AG09309 (cell line): ENCODE data around the gene DIAPH3.

ENCODE experiments used
- DNase-seq: peaks from one replicate; pipeline ENCODE4 v3.0.0-alpha.2; 2010; ENCODE audit warnings: low read depth
- H3K4me3 ChIP-seq: 2 replicates; pipeline ENCODE4 v1.5.1; 2011; ENCODE audit warnings: mild to moderate bottlenecking, low read depth, low read length, moderate library complexity; ENCODE audit not compliant: control insufficient read depth
- TF ChIP-seq, protein P1 (sequence below): IDR thresholded peaks from 2 replicates; pipeline ENCODE4 v1.5.1; 2011; ENCODE audit warnings: mild to moderate bottlenecking, low read depth, low read length, inconsistent platforms; ENCODE audit not compliant: insufficient read depth, control insufficient read depth; ENCODE audit errors: missing control alignments

The DIAPH3 gene

DNA sequence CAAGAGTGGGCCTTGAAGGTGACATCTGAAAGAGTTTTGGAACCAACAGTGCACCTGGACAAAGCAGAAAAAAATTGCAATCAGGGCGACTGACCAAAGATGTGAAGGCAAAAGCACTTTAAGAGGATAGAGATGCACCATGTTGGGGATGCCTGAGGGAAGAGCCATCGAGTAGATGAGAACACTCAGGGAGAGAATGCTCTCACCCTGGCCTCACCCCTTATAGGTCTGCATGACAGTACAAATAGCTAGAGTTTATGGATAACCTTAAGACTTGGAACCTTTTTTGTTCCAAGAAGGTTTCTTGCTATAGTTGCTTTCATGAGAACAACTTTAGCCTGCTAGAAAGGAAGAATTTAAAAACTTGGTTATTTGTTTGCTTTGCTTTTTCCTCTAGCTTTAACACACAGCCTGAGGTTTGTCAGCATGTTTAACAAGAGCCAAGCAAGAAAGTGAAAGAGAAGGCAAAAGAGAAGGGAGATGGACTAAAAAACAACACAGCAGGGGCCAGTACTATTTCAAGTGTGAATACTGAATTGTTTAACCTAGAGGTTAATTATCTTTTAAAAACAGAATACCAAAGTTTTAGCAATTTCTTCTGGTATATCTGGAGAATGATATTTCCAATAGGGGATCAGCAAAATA lies 418.9 kb downstream of the DIAPH3 start:
- no peak overlapping the region for H3K4me3 ChIP-seq
- TF ChIP-seq, protein P1, sequence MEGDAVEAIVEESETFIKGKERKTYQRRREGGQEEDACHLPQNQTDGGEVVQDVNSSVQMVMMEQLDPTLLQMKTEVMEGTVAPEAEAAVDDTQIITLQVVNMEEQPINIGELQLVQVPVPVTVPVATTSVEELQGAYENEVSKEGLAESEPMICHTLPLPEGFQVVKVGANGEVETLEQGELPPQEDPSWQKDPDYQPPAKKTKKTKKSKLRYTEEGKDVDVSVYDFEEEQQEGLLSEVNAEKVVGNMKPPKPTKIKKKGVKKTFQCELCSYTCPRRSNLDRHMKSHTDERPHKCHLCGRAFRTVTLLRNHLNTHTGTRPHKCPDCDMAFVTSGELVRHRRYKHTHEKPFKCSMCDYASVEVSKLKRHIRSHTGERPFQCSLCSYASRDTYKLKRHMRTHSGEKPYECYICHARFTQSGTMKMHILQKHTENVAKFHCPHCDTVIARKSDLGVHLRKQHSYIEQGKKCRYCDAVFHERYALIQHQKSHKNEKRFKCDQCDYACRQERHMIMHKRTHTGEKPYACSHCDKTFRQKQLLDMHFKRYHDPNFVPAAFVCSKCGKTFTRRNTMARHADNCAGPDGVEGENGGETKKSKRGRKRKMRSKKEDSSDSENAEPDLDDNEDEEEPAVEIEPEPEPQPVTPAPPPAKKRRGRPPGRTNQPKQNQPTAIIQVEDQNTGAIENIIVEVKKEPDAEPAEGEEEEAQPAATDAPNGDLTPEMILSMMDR = no peak
- no peak for DNase-seq

GRCh38 chr13:59743195-59743594 lies 420.5 kb downstream of the DIAPH3 start:
- DNase-seq = no peak
- TF ChIP-seq, protein P1 = no peak
- H3K4me3 ChIP-seq = no peak overlapping the region

DNA sequence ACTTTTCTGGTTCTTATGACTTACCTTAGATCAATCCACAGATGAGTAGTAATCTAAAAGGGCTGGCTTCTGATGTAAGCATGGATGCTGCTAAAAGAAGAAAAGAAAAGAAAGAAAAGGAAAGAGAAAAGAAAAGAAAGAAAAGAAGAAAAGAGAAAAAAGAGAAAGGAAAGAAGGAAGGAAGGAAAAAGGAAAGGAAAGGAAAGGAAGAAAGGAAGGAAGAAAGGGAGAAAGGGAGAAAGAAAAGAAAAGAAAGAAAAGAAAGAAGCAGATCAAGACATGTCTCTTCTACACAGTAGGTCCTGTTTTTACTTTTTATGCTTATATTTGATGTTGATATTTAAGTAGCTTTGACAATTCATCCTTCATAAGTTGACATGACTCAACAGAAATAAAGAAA lies 421.3 kb downstream of the DIAPH3 start:
- TF ChIP-seq, protein P1 = no peak
- DNase-seq = no peak

GRCh38 chr13:59738921-59739320 lies 424.8 kb downstream of the DIAPH3 start:
- TF ChIP-seq, protein P1 = no peak
- no peak overlapping the region for H3K4me3 ChIP-seq
- DNase-seq = no peak

More for the DNA sequence above, 421.3 kb downstream of the DIAPH3 start:
- no peak overlapping the region for H3K4me3 ChIP-seq

GRCh38 chr13:59734393-59734792 lies 429.3 kb downstream of the DIAPH3 start:
- TF ChIP-seq, protein P1 = no peak
- no peak overlapping the region for H3K4me3 ChIP-seq
- DNase-seq = no peak

DNA sequence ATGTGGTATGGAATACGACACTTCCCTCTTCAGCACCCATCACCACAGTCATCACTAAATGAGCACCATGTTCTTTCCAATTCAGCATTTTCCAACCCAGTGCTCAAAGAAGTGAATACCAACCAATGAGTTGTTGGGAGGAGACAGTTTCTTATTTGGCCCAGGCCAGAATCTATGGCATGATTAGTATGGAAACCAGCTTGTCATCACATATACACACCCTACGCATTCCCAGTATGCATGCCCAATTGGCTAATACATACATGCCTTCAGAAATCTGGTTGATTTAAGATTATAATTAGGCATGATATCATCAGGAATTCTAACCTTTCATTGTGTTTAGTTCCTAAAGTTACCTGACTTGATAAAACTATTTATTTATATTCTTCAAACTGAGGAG lies 430.0 kb downstream of the DIAPH3 start:
- TF ChIP-seq, protein P1 = no peak
- DNase-seq = no peak
- H3K4me3 ChIP-seq = no peak overlapping the region

DNA sequence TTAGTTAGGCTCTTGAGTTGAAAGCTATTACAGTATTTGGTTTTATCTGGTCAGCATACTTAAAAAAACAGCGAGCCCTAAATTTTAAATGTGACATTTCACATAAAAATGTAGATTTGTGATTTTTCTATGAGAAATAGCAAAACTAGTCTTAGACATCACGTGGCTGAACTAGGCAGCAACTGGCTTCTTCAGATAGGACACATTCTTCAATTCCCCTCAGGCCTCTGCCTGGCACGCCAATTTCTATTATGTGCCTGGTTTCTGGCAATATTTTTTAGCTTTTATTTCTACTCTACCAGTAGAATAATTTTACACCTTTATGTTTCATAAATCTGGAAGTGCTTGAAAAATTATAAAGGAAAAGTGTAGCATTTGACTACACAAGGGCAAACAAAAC lies 433.7 kb downstream of the DIAPH3 start:
- TF ChIP-seq, protein P1 = no peak
- DNase-seq = no peak

More for the DNA sequence above, 433.7 kb downstream of the DIAPH3 start:
- H3K4me3 ChIP-seq = no peak overlapping the region
